Right lobe of liver (tissue), 6 donors: ENCODE results near the gene RPTOR. TPM values are rescaled to one million over a fixed set of nuclear protein-coding genes. Genes with fewer than 3 reads are reported as not detected.
A peak's percentile ranks its signal among the peaks of the same experiment; 100 is the strongest.

Source experiments
- ATAC-seq, 4 donors: fragments of 200-7000 bp; cut with Tn5 transposase; one replicate each; pipeline ENCODE4 v1.9.1; 2020; ENCODE audit warnings: mild to moderate bottlenecking in 4 of 4, moderate library complexity in 4 of 4
- DNase-seq, 3 donors: peaks; one replicate each; pipeline ENCODE4 v3.0.0-alpha.2; 2020
- H3K27ac ChIP-seq, 3 donors: fragments of 200-600 bp; one replicate each; pipeline ENCODE4 v1.8.0; 2022
- H3K27me3 ChIP-seq, 2 donors: fragments of 200-600 bp; one replicate each; pipeline ENCODE4 v1.8.0; 2022
- H3K36me3 ChIP-seq, 4 donors: fragments of 200-600 bp; sonication (generic) in 1 of 4; one replicate each; pipeline versions ENCODE4 v1.5.1 to v1.8.0; 2017 to 2022; ENCODE audit warnings: control low read depth in 1 of 4
- H3K4me1 ChIP-seq, 4 donors: fragments of 200-600 bp; sonication (generic) in 1 of 4; one replicate each; pipeline versions ENCODE4 v1.5.1 to v1.8.0; 2017 to 2022; ENCODE audit warnings: control low read depth in 1 of 4
- H3K4me3 ChIP-seq, 3 donors: fragments of 200-600 bp; one replicate each; pipeline ENCODE4 v1.8.0; 2022
- H3K9me3 ChIP-seq, 4 donors: fragments of 200-600 bp; sonication (generic) in 1 of 4; one replicate each; pipeline versions ENCODE4 v1.5.1 to v1.8.0; 2017 to 2022; ENCODE audit warnings: control low read depth in 1 of 4
- CTCF ChIP-seq, 4 donors: fragments of 200-600 bp in 3 of 4; fragments of 450-650 bp in 1 of 4; IDR thresholded peaks; one replicate each; pipeline versions ENCODE4 v1.5.1 to v1.8.0; 2016 to 2022; ENCODE audit warnings: antibody characterized with exemption in 4 of 4, mild to moderate bottlenecking in 2 of 4
- POLR2A ChIP-seq: fragments of 450-650 bp; IDR thresholded peaks from one replicate; pipeline ENCODE4 v1.6.1; 2017; ENCODE audit warnings: antibody characterized with exemption, mild to moderate bottlenecking
- WGBS: methylation state at CpG from one replicate; pipeline ENCODE4 v1.1.6; 2018; ENCODE audit warnings: low coverage, low lambda C conversion rate; ENCODE audit not compliant: insufficient coverage; ENCODE audit errors: missing lambda C conversion rate; 5-methylcytosine and 5-hydroxymethylcytosine counted together
- intact Hi-C, 2 donors: fragments of 100-400 bp; cut with DNase I; formaldehyde crosslinking; loops; one replicate each; pipeline versions ENCODE4 v1.11.2 to v1.14.1; 2022
- total RNA-seq, 6 experiments: library from RNA; depleted of rRNA in 2 of 6; stranded (reverse); fragments of >200 nt in 2 of 6; fragmentation: NEBNext Ultra II Directional in 3 of 6; extraction: Animal tissue kit (Norgen Biotek cat#: 25700) in 3 of 6; gene quantifications; one replicate each; pipeline versions ENCODE4 v1.1.0 to v1.2.4, GENCODE V29; 2016 to 2023
- donor health status: DM: no; HTN: yes; CAD: no.
- donor health status: DM: no; HTN: no; CAD: no.
- donor health status: DM: no; HTN: no; CAD: no.
- donor health status: DM: no; HTN: yes; CAD: no.
- donor health status: DM: no; HTN: yes; CAD: no.

Gene RPTOR
- total RNA-seq, 6 experiments from 2014 or later: 13.1 to 24.0 (median 15.5) TPM

- Histone ChIP-seq H3K9me3 (no peaks in the 10 kb centered on the region), H3K4me1 (no peaks in the 10 kb centered on the region), H3K27ac (no peak overlapping the region), H3K27me3 (no peaks in the 10 kb centered on the region), H3K36me3 (no peaks in the 10 kb centered on the region), H3K4me3 (no peak overlapping the region)
- ATAC-seq (no peak), DNase-seq (no peak)
- TF ChIP-seq CTCF (IDR thresholded peaks at IDR 0.05) (no peak), POLR2A (no peak)
- intact Hi-C loops: no loop called here
- 89% methylated on average over 10 of the region's 10 CpGs for WGBS
These were observed 309.6 kb downstream of the RPTOR start for GRCh38 chr17:80854220-80854619.

- H3K27ac ChIP-seq: no peak overlapping the region
- DNase-seq: peak in 1 of 3 donors; percentile 22
- WGBS: 79% methylated on average over 9 of the region's 23 CpGs
These were observed 310.7 kb downstream of the RPTOR start for GRCh38 chr17:80855196-80855947.

GRCh38 chr17:80855948-80856862 lies 311.6 kb downstream of the RPTOR start:
- Histone ChIP-seq H3K27me3 (no peaks in the 10 kb centered on the region), H3K36me3 (no peaks in the 10 kb centered on the region), H3K9me3 (no peaks in the 10 kb centered on the region), H3K27ac (no peak overlapping the region), H3K4me1 (no peaks in the 10 kb centered on the region), H3K4me3 (no peak overlapping the region)
- peak in 2 of 3 donors; percentile 24 to 55 for DNase-seq
- 70% methylated on average over 20 of the region's 21 CpGs for WGBS
- intact Hi-C loops: no loop called here
- peak in 2 of 4 donors; percentile 24 to 57 for ATAC-seq
- TF ChIP-seq POLR2A (no peak), CTCF (IDR thresholded peaks at IDR 0.05) (no peak)

More at GRCh38 chr17:80855196-80855947, 310.7 kb downstream of the RPTOR start:
- no peak for TF ChIP-seq POLR2A
- TF ChIP-seq CTCF (IDR thresholded peaks at IDR 0.05): no peak
- no peaks in the 10 kb centered on the region for H3K9me3 ChIP-seq
- H3K36me3 ChIP-seq: no peaks in the 10 kb centered on the region
- H3K27me3 ChIP-seq: no peaks in the 10 kb centered on the region
- intact Hi-C loops: no loop called here
- no peak overlapping the region for H3K4me3 ChIP-seq
- ATAC-seq: no peak
- no peaks in the 10 kb centered on the region for H3K4me1 ChIP-seq

GRCh38 chr17:80856863-80857755 lies 312.5 kb downstream of the RPTOR start:
- no peak for ATAC-seq
- peak in 1 of 3 donors; percentile 48 for DNase-seq
- no peak overlapping the region for H3K27ac ChIP-seq
- H3K27me3 ChIP-seq: no peaks in the 10 kb centered on the region
- H3K9me3 ChIP-seq: no peaks in the 10 kb centered on the region
- no peak for TF ChIP-seq CTCF (IDR thresholded peaks at IDR 0.05)
- no peak for TF ChIP-seq POLR2A
- H3K36me3 ChIP-seq: no peaks in the 10 kb centered on the region
- no peak overlapping the region for H3K4me3 ChIP-seq
- WGBS: 89% methylated on average over 12 of the region's 27 CpGs
- intact Hi-C loops: no loop called here
- H3K4me1 ChIP-seq: no peaks in the 10 kb centered on the region
